Stimulated activated CD4-positive, alpha-beta T cell treated with anti-CD3 and anti-CD28 coated beads, Interleukin-12 subunit alpha, Interleukin-12 subunit beta, amount 100 ng/mL, for 24 hours (primary cell): ENCODE results near the gene IL24.

ENCODE experiments used
- DNase-seq, 2 experiments: peaks; one replicate each; pipeline ENCODE4 v3.0.0-alpha.2; 2020; ENCODE audit warnings: low read depth in 2 of 2

The IL24 gene

GRCh38 chr1:206880314-206880713 lies 16.9 kb upstream of the IL24 start:
- DNase-seq: no peak

DNA sequence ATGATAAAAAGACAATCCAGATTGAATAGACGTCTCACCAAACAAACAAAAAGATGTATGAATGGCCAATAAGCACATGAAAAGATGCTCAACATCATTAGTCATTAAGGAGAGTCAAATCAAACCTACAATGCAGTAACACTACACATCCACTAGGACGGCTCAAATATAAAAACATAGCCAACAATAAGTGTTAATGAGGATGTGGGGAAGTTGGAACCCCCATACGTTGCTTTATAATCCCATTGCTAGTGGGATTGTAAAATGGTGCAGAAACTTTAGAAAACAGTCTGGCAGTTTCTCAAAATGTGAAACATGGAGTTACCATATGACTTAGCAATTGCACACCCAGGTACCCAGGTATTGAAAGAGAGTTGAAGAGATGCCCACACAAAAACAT lies 14.7 kb upstream of the IL24 start:
- DNase-seq: no peak

DNA sequence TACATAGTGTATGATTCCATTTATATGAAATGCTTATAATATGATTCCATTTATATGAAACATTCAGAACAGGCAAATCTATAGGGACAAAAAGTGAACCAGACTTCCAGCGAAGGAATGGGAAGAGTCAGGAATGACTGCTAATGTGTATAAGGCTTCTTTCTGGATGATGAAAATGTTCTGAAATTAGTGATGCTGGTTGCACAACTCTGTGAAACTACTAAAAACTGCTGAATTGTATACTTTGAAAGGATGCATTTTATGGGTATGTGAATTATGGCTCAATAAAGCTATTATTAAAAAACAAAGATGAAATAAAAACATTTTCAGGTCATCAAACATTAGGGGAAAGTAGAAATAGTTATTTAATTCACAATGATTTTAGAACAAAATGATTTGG lies 14.1 kb upstream of the IL24 start:
- DNase-seq: no peak

GRCh38 chr1:206883876-206884275 lies 13.4 kb upstream of the IL24 start:
- DNase-seq: no peak

- DNase-seq: no peak
Measured at GRCh38 chr1:206885341-206886060, 11.7 kb upstream of the IL24 start.

DNA sequence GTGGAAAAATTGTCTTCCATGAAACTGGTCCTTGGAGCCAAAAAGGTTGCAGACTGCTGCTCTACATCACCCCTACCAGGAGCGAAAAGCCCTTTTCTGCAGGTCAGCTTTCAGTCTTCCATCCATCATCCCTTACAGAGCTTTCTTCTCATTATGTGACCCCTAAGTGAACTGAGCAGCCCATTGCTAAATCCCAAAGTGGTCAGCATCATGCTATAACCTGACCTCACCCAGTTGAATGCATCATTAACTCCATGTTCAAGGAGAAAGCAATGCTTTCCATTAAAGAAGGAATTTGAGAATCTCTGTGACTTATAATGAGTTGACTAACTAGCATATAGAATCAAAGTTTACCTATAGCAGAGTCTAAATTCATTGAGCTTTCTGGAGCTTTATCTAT lies 10.4 kb upstream of the IL24 start:
- DNase-seq: no peak

DNA sequence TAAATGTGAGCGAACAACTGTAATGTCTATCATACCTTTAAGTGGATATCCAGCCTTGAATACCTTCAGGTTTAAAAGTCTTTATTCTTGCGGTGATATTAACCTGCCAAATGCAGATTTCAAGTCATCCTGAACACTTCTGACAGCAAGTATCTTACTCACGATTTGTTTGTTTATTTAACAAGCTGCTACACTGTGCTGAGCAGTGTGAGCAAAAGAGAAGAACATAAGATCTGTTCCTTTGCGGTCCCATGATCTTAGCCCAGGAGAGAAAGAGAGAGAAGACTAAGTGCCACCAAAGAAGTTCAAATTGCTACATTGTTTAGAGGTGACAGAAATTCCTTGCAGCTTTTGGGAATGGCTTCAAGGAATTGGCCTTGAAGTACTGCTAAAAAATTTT lies 9.5 kb upstream of the IL24 start:
- DNase-seq: no peak

GRCh38 chr1:206890125-206891060 lies 6.8 kb upstream of the IL24 start:
- DNase-seq: no peak

DNA sequence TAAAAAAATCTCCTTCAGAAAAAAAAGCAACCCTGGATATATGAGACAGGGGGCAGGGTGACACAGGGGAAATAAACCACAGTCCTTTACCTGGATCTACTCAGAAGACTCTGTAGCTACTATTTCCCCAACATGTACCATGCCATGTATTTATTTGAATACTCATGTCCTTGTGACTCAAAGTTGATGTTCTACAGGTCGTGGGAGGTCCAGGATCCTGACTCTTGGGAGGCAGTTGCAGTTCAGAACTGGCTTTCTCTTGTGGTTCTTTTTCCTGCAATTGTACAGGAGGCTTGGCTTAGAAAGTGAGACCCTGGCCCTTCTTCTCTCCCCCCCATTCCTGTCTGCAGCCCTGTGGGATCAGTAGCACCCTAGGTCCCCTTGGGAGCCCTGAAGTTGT lies 5.8 kb upstream of the IL24 start:
- no peak for DNase-seq

GRCh38 chr1:206892351-206892984 lies 4.8 kb upstream of the IL24 start:
- no peak for DNase-seq

- no peak for DNase-seq
Measured at GRCh38 chr1:206893380-206893779, 3.9 kb upstream of the IL24 start.

DNA sequence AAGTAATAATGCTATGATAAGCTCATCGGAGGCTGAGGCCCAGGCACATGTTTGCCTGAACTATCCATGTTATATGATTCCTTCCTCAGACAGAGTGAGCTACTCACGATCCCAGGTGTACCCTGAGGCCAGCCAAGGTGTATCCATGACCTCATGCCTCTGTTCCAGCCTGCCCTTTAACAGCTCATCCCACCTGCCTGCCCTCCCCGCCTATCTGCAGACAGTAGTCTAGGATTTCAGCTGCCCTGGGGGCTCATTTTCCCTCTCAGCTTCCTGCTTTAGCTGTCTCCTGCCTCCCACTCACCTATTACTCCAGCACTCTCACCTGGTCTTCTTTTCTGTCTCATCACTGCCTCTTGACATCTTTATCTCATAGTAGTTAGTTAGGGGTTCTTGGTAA lies 1.9 kb upstream of the IL24 start:
- DNase-seq: no peak

DNA sequence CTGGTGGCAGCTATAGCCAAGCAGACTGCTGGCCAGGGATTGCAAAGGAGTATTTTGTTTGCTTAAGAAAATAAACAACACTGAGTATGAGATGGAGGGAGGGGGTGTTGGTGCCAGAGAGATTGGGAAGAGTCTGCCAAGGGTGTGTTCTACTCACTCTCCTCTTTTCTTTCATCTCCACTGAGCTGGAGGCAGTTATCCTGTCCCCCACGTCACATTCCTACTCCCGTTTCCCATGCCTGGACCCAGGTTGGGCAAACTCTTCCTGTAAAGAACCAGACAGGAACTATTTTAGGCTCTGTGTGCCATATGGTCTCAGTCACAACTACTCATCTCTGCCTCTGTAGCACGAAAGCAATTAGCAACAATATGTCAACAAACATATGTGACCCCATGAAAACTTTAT lies 1.4 kb upstream of the IL24 start:
- no peak for DNase-seq

DNA sequence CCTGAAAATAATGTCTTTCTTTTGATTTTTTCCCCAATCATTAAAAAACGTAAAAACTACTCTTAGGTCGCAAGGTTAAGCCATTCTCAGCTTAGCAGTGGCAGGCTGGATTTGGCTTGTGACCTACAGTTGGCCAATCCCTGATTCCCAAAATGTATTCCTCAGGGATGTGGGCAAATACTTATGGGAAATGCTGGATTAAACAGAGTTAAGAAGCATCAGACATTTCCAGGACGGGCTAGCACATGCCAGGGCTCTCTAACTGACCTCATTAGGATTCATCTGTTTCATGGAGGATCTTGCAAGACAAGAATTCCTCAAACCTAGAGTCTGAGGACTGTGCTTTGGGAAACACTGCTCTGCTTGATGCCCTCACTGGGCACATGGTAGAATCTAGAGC lies 982 bp upstream of the IL24 start:
- DNase-seq: no peak

DNA sequence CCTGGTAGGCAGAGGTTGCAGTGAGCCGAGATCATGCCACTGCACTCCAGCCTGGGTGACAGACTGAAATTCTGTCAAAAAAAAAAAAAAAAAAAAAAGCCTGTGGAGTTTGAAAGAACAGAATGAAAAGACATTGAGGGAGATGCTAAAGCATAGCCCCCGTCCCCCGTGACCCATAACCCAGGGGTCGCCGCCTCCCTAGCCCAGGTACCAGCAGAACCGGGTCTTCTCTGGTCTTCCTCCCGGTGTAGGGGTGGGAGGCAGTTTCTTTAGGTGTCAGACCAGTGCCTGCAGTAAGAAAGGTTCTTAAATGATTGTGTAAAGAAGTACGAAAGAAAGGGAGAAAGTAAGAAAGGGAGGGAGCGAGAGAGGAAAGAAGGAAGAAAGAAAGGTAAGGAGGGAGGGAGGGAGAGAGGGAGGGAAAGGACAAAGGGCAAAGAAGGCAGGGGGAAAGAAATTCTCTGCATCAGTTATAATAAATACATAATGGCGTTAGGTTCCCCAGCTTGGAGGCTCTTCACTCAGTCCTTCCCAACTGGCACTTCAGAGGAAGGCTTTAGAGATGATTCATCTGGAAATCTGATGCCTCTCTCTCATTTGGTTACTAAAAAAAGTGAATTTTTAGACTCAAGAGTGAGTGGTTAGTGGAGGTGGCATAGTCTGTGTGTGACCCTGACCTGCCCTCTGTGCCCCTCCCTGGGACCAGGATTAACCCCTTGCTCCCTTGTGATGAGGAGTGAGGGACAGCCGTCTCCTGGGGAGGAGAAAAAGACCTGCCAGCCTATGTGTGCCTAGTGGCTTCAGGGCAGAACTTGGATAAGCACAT lies 1.1 kb downstream of the IL24 start:
- DNase-seq: no peak

DNA sequence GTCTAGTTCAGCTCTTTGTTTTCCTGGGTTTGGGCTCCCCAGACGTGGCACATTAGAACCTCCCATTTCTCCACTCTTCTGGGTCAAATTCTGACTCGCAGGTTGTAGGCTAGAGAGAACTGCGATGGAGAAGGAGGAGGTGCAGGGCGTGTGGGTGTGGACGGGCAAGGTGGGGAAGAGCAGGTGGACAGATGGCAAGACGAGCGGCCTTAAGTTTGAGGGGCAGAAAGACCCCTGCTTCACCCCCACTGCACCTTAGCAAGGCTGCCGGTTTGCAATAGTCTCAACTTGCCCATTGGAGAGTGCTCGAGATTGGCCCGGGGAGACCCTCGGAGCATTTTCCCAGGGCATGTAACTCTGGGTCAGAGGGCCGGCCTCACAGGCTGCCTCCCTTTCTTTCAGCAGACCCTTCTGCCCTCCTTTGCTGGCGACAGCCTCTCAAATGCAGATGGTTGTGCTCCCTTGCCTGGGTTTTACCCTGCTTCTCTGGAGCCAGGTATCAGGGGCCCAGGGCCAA lies 1.7 kb downstream of the IL24 start:
- DNase-seq: no peak

DNA sequence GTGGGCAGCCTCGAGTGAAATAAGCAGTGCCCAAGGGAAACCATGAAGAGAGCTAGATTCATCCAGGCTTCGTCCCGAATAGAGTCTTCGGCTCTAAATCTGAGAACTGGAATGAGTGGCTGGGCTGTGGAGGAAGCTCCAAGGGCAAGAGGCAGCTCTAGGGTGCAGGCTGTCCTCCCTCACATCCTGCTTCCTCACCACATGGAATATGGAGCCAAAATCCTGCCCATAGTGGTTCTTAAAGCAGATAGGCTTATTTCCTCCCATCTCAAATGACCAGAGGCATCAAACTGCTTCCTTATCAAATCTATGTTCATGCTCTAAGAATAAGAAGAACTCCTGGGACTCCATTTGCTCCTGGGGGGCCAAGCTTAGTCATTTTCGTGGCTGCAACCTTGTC lies 2.5 kb downstream of the IL24 start:
- DNase-seq: no peak

DNA sequence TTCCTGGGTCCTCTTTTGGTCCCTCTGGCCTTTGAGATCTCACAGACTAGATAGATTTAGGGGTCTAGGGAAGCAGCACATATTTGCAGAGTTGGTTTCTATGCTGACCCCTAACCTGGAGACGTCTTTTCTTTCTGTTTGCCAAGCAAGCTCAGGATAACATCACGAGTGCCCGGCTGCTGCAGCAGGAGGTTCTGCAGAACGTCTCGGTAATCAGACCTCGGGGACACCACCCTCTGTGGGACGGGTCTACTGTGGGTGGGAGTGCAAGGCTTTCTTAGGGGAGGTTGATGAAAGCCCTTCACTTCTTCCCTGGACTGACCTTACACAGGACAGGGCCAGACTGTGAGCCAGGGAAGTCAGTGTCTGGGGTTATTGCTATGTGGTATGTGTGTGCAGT lies 2.9 kb downstream of the IL24 start:
- no peak for DNase-seq

GRCh38 chr1:206901944-206902343 lies 4.7 kb downstream of the IL24 start:
- no peak for DNase-seq

DNA sequence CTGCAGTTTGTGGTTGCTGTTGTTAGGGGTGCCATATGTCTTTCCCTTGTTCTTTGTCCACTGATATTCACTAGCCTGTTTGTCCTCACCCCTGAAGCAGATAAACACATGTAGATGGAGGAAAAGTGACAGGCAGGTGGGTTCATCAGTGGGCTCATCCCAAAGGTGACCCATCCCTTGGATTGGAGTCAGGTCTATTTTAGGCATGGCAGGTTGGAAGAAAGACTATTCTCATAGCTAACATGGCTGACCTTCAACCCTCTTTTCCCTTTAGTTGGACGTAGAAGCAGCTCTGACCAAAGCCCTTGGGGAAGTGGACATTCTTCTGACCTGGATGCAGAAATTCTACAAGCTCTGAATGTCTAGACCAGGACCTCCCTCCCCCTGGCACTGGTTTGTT lies 5.5 kb downstream of the IL24 start:
- DNase-seq: no peak

DNA sequence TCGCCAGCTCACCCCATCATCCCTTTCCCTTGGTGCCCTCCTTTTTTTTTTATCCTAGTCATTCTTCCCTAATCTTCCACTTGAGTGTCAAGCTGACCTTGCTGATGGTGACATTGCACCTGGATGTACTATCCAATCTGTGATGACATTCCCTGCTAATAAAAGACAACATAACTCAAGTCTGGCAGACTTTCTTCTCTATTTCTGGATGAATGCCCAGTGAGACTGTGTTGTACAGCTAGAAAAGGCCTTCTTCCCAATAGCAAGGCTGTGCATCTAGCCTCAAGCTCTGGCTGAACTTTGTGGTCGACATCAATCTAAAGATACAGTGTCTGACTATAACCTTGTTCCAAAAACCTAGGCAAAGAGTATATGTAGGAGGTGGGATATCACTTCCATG lies 6.4 kb downstream of the IL24 start:
- DNase-seq: no peak
